Esophagus squamous epithelium (tissue), 5 donors: Measurements from ENCODE around the gene MSL2. TPM values are rescaled to one million over a fixed set of nuclear protein-coding genes. Genes with fewer than 3 reads are reported as not detected.

ENCODE experiments used
- DNase-seq: peaks from one replicate; lab custom pipeline; 2025; lab: John Stamatoyannopoulos, UW
- H3K27ac ChIP-seq, 4 donors: fragments of 200-600 bp; sonication (generic); one replicate each; pipeline ENCODE4 v1.5.1; 2016 to 2019; ENCODE audit warnings: mild to moderate bottlenecking in 1 of 4
- H3K27me3 ChIP-seq, 4 donors: fragments of 200-600 bp; sonication (generic); 1 replicate in 3 of 4; 2 replicates in 1 of 4; pipeline versions ENCODE4 v1.5.1 to v1.6.0; 2017 to 2021; ENCODE audit warnings: antibody characterized with exemption in 1 of 4
- H3K36me3 ChIP-seq, 3 donors: fragments of 200-600 bp; sonication (generic); one replicate each; pipeline ENCODE4 v1.5.1; 2016 to 2019
- H3K4me1 ChIP-seq, 3 donors: fragments of 200-600 bp; sonication (generic); one replicate each; pipeline ENCODE4 v1.5.1; 2017 to 2019
- H3K4me3 ChIP-seq, 4 donors: fragments of 200-600 bp; sonication (generic); 1 replicate in 3 of 4; 2 replicates in 1 of 4; pipeline ENCODE4 v1.5.1; 2016 to 2019; ENCODE audit warnings: mild to moderate bottlenecking in 2 of 4, moderate library complexity in 1 of 4
- H3K9me3 ChIP-seq, 3 donors: fragments of 200-600 bp; sonication (generic); one replicate each; pipeline ENCODE4 v1.5.1; 2016 to 2019
- POLR2A ChIP-seq, 4 donors: fragments of 450-650 bp; IDR thresholded peaks; one replicate each; pipeline ENCODE4 v1.6.1; 2017; ENCODE audit warnings: antibody characterized with exemption in 4 of 4, mild to moderate bottlenecking in 4 of 4, moderate library complexity in 3 of 4
- WGBS, 2 donors: methylation state at CpG; one replicate each; pipeline ENCODE4 v1.1.5; 2018; 5-methylcytosine and 5-hydroxymethylcytosine counted together
- intact Hi-C: fragments of 100-400 bp; cut with DNase I; formaldehyde crosslinking; loops from one replicate; pipeline ENCODE4 v1.15.0; 2022
- total RNA-seq, 4 donors: library from RNA; depleted of rRNA; stranded (reverse); fragments of >200 nt; gene quantifications; one replicate each; pipeline ENCODE4 v1.1.0, GENCODE V29; 2016
- TF ChIP-seq, protein P1 (sequence below), 6 experiments: fragments of 450-650 bp in 4 of 6; fragments of 200-600 bp in 2 of 6; sonication (generic) in 2 of 6; IDR thresholded peaks; one replicate each; pipeline ENCODE4 v1.5.1; 2016 to 2019; ENCODE audit warnings: antibody characterized with exemption in 6 of 6, mild to moderate bottlenecking in 4 of 6, moderate library complexity in 4 of 6
- donor health status: DM: yes; HTN: yes; CAD: no.

The MSL2 gene
- total RNA-seq, 4 donors from 2014 or later, result 12.9 to 24.8 (median 16.5) TPM

GRCh38 chr3:136142592-136142991, 53.5 kb downstream of the MSL2 start:
- peaks cover 0 to 17% (median 8%) of the 10 kb centered on the region in 3 donors for H3K4me1 ChIP-seq
- no peaks in the 10 kb centered on the region for H3K27me3 ChIP-seq
- H3K4me3 ChIP-seq, result no peak overlapping the region
- intact Hi-C loops, result no loop called here
- H3K36me3 ChIP-seq, result peaks cover 0 to 41% (median 0%) of the 10 kb centered on the region in 3 donors
- H3K9me3 ChIP-seq, result no peaks in the 10 kb centered on the region
- WGBS, 2 donors, result 37 to 38% methylated on average over 3 of the region's 3 CpGs
- no peak for TF ChIP-seq POLR2A (IDR thresholded peaks at IDR 0.05)
- TF ChIP-seq, protein P1, sequence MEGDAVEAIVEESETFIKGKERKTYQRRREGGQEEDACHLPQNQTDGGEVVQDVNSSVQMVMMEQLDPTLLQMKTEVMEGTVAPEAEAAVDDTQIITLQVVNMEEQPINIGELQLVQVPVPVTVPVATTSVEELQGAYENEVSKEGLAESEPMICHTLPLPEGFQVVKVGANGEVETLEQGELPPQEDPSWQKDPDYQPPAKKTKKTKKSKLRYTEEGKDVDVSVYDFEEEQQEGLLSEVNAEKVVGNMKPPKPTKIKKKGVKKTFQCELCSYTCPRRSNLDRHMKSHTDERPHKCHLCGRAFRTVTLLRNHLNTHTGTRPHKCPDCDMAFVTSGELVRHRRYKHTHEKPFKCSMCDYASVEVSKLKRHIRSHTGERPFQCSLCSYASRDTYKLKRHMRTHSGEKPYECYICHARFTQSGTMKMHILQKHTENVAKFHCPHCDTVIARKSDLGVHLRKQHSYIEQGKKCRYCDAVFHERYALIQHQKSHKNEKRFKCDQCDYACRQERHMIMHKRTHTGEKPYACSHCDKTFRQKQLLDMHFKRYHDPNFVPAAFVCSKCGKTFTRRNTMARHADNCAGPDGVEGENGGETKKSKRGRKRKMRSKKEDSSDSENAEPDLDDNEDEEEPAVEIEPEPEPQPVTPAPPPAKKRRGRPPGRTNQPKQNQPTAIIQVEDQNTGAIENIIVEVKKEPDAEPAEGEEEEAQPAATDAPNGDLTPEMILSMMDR (IDR thresholded peaks at IDR 0.05), result no peak
- no peak for DNase-seq
- peak overlapping the region in 1 of 4 donors; percentile 28 for H3K27ac ChIP-seq

DNA sequence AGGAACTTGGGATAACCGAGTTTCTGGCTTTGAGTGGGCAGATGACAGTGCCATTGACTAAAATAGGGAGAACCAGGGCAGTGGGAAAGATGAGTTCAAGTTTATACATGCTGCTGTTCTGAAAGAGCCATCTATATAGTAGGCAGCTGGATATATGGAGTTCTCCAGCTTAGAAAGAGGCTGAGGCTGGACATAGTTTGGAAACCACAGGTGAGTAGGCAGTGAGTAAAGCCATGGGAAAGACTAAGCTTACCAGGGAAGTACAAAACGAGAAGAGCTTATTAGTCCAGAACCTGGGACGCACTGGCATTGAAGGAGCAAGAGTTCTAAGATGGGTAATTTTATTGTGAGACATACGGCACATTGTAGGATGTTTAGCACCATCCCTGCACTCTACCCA, 54.2 kb downstream of the MSL2 start:
- no peak for DNase-seq
- Histone ChIP-seq H3K36me3 (peaks cover 0 to 36% (median 0%) of the 10 kb centered on the region in 3 donors), H3K27me3 (no peaks in the 10 kb centered on the region), H3K4me1 (peaks cover 0 to 14% (median 8%) of the 10 kb centered on the region in 3 donors), H3K27ac (peak overlapping the region in 1 of 4 donors; percentile 28), H3K9me3 (no peaks in the 10 kb centered on the region), H3K4me3 (no peak overlapping the region)
- intact Hi-C loops, result no loop called here
- TF ChIP-seq POLR2A (IDR thresholded peaks at IDR 0.05), result no peak
- TF ChIP-seq, protein P1 (IDR thresholded peaks at IDR 0.05), result no peak
- 61% methylated on average over 4 of the region's 4 CpGs for WGBS, 2 donors

- TF ChIP-seq, protein P1 (IDR thresholded peaks at IDR 0.05), result no peak
- no peak for TF ChIP-seq POLR2A (IDR thresholded peaks at IDR 0.05)
- intact Hi-C loops, result no loop called here
- peaks cover 0 to 34% (median 0%) of the 10 kb centered on the region in 3 donors for H3K36me3 ChIP-seq
- H3K27ac ChIP-seq, result no peak overlapping the region
- peaks cover 0 to 13% (median 8%) of the 10 kb centered on the region in 3 donors for H3K4me1 ChIP-seq
- no peaks in the 10 kb centered on the region for H3K27me3 ChIP-seq
- H3K9me3 ChIP-seq, result no peaks in the 10 kb centered on the region
- H3K4me3 ChIP-seq, result no peak overlapping the region
- no peak for DNase-seq
Observed at GRCh38 chr3:136141291-136141785, 54.8 kb downstream of the MSL2 start.

DNA sequence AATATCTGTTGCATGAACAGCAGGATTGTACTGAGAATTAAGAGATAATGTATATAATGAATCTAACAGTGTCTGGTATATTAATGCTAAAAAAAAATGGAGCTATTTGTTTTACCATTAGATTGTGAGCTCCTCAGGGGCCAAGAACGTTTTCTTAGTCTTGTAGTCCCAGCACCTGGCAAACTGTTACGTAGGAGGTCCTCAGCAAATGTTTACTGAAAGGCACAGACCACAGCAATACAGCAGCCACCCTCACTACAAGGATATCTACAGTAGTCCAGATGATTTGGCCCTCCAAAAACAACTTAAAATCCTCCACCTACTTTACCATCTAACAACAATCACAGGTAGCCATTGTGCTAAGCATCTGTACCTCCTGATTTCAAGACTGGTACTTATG, 59.7 kb downstream of the MSL2 start:
- Histone ChIP-seq H3K4me3 (no peak overlapping the region), H3K4me1 (no peaks in the 10 kb centered on the region), H3K36me3 (peaks cover 0 to 4% (median 0%) of the 10 kb centered on the region in 3 donors), H3K27me3 (no peaks in the 10 kb centered on the region), H3K27ac (no peak overlapping the region), H3K9me3 (no peaks in the 10 kb centered on the region)
- TF ChIP-seq, protein P1 (IDR thresholded peaks at IDR 0.05), result no peak
- TF ChIP-seq POLR2A (IDR thresholded peaks at IDR 0.05), result no peak
- intact Hi-C loops, result no loop called here
- DNase-seq, result no peak
- WGBS, 2 donors, result 50% methylated on average over 1 to 2 of the region's 2 CpGs

GRCh38 chr3:136135039-136135802, 60.9 kb downstream of the MSL2 start:
- peaks cover 0 to 4% (median 0%) of the 10 kb centered on the region in 3 donors for H3K36me3 ChIP-seq
- H3K4me3 ChIP-seq, result no peak overlapping the region
- no peak overlapping the region for H3K27ac ChIP-seq
- no peaks in the 10 kb centered on the region for H3K4me1 ChIP-seq
- TF ChIP-seq, protein P1 (IDR thresholded peaks at IDR 0.05), result no peak
- TF ChIP-seq POLR2A (IDR thresholded peaks at IDR 0.05), result no peak
- intact Hi-C loops, result no loop called here
- DNase-seq, result no peak
- H3K9me3 ChIP-seq, result no peaks in the 10 kb centered on the region
- H3K27me3 ChIP-seq, result no peaks in the 10 kb centered on the region
- 72 to 77% methylated on average over 6 to 7 of the region's 7 CpGs for WGBS, 2 donors
